Esophagus squamous epithelium (tissue), 4 donors: ENCODE measurements around the gene CCDC187.

Experiments used
- POLR2A ChIP-seq, 4 donors: fragments of 450-650 bp; IDR thresholded peaks; one replicate each; pipeline ENCODE4 v1.6.1; 2017; ENCODE audit warnings: antibody characterized with exemption in 4 of 4, mild to moderate bottlenecking in 4 of 4, moderate library complexity in 3 of 4
- TF ChIP-seq, protein P1 (sequence below), 6 experiments: fragments of 450-650 bp in 4 of 6; fragments of 200-600 bp in 2 of 6; sonication (generic) in 2 of 6; IDR thresholded peaks; one replicate each; pipeline ENCODE4 v1.5.1; 2016 to 2019; ENCODE audit warnings: antibody characterized with exemption in 6 of 6, mild to moderate bottlenecking in 4 of 6, moderate library complexity in 4 of 6

DNA sequence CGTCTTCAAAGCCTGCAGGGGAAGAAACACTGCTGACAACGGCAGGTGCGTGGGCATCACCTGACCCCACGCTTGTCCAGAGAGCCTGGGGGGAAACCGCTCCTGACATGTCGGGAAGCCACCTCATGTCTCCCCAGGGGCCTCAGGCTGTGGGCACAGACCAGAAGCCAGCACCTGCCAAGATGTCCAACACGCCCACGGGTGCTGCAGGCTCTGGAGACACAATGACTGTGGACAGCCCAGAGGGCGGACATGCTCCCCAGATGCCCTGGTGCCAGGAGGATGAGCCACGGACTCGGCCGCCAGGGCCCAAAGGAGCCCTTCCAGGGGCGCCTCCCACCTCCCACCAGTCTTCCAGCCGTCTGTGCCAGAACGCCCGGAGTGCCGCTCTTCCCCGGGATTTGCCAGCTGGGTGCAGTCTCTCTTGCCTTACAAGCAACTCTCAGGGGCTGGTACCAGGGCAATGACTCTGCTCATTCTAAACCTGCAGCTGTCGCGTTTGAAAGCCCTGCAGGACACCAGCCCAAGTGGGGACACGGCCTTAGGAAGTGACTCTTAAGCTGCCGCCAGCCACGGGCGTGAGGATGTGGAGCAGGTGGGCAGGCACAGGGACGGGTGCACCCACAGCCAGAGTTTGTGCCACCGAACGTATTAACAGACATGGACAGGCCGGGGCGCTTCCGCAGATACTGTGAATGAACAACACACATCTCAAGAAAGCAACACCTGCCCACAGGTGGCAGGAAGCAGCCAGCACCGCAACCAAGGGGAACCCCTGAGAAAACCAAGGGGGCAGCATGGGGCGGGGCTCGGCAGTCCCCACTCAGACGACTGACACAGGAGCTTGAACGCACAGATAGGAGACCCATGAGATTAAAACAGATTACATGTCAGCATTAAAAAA lies 92.2 kb downstream of the CCDC187 start:
- TF ChIP-seq, protein P1, sequence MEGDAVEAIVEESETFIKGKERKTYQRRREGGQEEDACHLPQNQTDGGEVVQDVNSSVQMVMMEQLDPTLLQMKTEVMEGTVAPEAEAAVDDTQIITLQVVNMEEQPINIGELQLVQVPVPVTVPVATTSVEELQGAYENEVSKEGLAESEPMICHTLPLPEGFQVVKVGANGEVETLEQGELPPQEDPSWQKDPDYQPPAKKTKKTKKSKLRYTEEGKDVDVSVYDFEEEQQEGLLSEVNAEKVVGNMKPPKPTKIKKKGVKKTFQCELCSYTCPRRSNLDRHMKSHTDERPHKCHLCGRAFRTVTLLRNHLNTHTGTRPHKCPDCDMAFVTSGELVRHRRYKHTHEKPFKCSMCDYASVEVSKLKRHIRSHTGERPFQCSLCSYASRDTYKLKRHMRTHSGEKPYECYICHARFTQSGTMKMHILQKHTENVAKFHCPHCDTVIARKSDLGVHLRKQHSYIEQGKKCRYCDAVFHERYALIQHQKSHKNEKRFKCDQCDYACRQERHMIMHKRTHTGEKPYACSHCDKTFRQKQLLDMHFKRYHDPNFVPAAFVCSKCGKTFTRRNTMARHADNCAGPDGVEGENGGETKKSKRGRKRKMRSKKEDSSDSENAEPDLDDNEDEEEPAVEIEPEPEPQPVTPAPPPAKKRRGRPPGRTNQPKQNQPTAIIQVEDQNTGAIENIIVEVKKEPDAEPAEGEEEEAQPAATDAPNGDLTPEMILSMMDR (IDR thresholded peaks at IDR 0.05), result no peak
- TF ChIP-seq POLR2A (IDR thresholded peaks at IDR 0.05), result no peak
